MM.1S (cell line): Measurements from ENCODE around the gene KHDC4.

Source experiments
- EZH2 ChIP-seq: fragments of 300-600 bp; sonication (generic); optimal IDR thresholded peaks from 2 replicates; pipeline ENCODE3; 2017; ENCODE audit warnings: low read depth, mild to moderate bottlenecking, antibody characterized with exemption, low read length, mixed read lengths
- EZH2phosphoT487 ChIP-seq: fragments of 300-600 bp; sonication (generic); IDR thresholded peaks from 2 replicates; pipeline ENCODE4 v1.6.1; 2018; ENCODE audit warnings: antibody characterized with exemption, low read length
- TF ChIP-seq, protein P1 (sequence below): fragments of 300-600 bp; sonication (generic); IDR thresholded peaks from 2 replicates; pipeline ENCODE4 v1.5.1; 2016; ENCODE audit warnings: antibody characterized with exemption, low read length, mixed read lengths

DNA sequence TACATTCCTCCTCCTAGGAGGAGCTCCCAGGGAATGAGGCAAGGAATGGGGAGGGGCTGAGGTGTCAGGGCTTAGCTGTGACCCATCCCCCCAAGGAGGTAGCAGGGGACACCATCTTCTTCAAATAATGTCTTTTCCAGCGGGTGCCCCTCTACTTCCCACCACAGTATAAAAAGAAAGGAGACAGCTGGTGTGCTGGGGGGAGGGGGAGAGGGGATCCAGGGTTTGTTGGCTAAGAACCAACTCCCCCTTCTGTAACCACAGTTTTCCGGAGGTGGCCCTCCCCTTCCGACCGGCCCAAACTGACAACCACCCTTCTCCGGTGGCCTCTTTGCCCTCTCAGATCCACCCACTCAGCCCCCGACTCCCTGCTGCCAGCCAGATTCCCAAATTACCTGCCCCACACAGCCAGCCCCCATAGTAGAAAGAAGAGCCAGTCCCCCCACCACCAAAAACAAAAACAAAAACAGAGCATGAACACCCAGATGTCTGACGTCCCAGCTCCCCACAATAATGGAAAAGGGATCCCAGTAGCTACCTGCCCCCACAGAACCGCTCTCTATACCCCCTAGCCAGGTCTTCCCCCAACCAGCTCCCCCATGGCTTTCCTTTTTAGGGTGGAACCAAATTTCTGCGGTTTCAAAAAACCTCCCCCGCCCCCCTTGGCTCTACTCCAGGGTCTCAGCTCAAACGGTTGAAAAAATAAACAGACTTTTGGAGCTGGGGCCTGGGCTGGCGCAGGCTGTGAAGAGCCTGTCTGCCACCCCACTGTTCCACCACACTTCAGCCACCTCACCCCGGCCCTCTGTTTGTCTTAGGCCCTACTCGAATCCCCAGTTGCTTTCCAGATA is 42.1 kb upstream of the KHDC4 start:
- TF ChIP-seq, protein P1, sequence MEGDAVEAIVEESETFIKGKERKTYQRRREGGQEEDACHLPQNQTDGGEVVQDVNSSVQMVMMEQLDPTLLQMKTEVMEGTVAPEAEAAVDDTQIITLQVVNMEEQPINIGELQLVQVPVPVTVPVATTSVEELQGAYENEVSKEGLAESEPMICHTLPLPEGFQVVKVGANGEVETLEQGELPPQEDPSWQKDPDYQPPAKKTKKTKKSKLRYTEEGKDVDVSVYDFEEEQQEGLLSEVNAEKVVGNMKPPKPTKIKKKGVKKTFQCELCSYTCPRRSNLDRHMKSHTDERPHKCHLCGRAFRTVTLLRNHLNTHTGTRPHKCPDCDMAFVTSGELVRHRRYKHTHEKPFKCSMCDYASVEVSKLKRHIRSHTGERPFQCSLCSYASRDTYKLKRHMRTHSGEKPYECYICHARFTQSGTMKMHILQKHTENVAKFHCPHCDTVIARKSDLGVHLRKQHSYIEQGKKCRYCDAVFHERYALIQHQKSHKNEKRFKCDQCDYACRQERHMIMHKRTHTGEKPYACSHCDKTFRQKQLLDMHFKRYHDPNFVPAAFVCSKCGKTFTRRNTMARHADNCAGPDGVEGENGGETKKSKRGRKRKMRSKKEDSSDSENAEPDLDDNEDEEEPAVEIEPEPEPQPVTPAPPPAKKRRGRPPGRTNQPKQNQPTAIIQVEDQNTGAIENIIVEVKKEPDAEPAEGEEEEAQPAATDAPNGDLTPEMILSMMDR = no peak
- TF ChIP-seq EZH2 (no peak), EZH2phosphoT487 (no peak)
